ENCODE results near the gene SGCD.

SGCD gene

GRCh38 chr5:156523607-156524006 is 196.6 kb downstream of the SGCD start:
- no peak for DNase-seq (ENCODE audit: low spot score)
- no peak overlapping the region for H2BK15ac ChIP-seq (ENCODE audit: low read length)
- H2AFZ ChIP-seq (ENCODE audit: low read length) = no peak overlapping the region
- no peak overlapping the region for H4K91ac ChIP-seq (ENCODE audit: low read depth, low read length, poor library complexity)
- H3K9ac ChIP-seq (ENCODE audit: low read depth, low read length, poor library complexity) = no peak overlapping the region
- WGBS, 2 donors (ENCODE audit: extremely low coverage in 2 of 2, insufficient read length in 2 of 2, insufficient replicate concordance in 1 of 2) = no CpG with 5 or more reads among the region's 3 CpGs
- no peak overlapping the region for H3K23ac ChIP-seq (ENCODE audit: low read depth, low read length, poor library complexity)
- no peak overlapping the region for H3K4ac ChIP-seq (ENCODE audit: low read length)
- no peak overlapping the region for H2BK5ac ChIP-seq (ENCODE audit: low read length)
- H3K14ac ChIP-seq (ENCODE audit: low read length) = no peak overlapping the region
- H3K4me1 ChIP-seq (ENCODE audit: control insufficient read depth in 2 of 2, insufficient read depth in 1 of 2, low read depth in 1 of 2, low read length in 2 of 2) = peaks cover 0 to 2% of the 10 kb centered on the region in 2 donors
- H3K4me2 ChIP-seq (ENCODE audit: insufficient read depth, low read length, poor library complexity, severe bottlenecking) = no peak overlapping the region
- H3K36me3 ChIP-seq (replicated peaks in 1 of 2; ENCODE audit: control insufficient read depth in 2 of 2, insufficient read depth in 2 of 2, low read length in 2 of 2) = no peaks in the 10 kb centered on the region
- no peak overlapping the region for H2AK5ac ChIP-seq (ENCODE audit: low read depth, low read length)
- no peak overlapping the region for H3K27ac ChIP-seq (replicated peaks; ENCODE audit: low read length)
- no peak overlapping the region for H2BK120ac ChIP-seq (ENCODE audit: low read depth, low read length)
- H3K27me3 ChIP-seq (ENCODE audit: control insufficient read depth in 3 of 3, insufficient read depth in 3 of 3, low read depth in 1 of 3, low read length in 3 of 3) = no peaks in the 10 kb centered on the region
- H3K9me3 ChIP-seq (replicated peaks in 1 of 2; ENCODE audit: control insufficient read depth in 2 of 2, insufficient read depth in 1 of 2, low read depth in 1 of 2, low read length in 2 of 2) = no peaks in the 10 kb centered on the region
- no peak overlapping the region for H3K18ac ChIP-seq (ENCODE audit: low read length)
- H3K79me1 ChIP-seq (ENCODE audit: low read depth, low read length) = no peaks in the 10 kb centered on the region
- no peak overlapping the region for H2BK12ac ChIP-seq (ENCODE audit: low read length)
- H4K8ac ChIP-seq (ENCODE audit: low read depth, low read length) = no peak overlapping the region
- H3K4me3 ChIP-seq (ENCODE audit: low read length in 2 of 2) = no peak overlapping the region

GRCh38 chr5:156526081-156526925 is 199.3 kb downstream of the SGCD start:
- Histone ChIP-seq H3K4me2 (ENCODE audit: insufficient read depth, low read length, poor library complexity, severe bottlenecking) (no peak overlapping the region), H3K27ac (replicated peaks; ENCODE audit: low read length) (no peak overlapping the region), H3K27me3 (ENCODE audit: control insufficient read depth in 3 of 3, insufficient read depth in 3 of 3, low read depth in 1 of 3, low read length in 3 of 3) (no peaks in the 10 kb centered on the region), H3K23ac (ENCODE audit: low read depth, low read length, poor library complexity) (no peak overlapping the region), H3K18ac (ENCODE audit: low read length) (no peak overlapping the region), H3K9me3 (replicated peaks in 1 of 2; ENCODE audit: control insufficient read depth in 2 of 2, insufficient read depth in 1 of 2, low read depth in 1 of 2, low read length in 2 of 2) (no peaks in the 10 kb centered on the region), H3K79me1 (ENCODE audit: low read depth, low read length) (no peaks in the 10 kb centered on the region), H3K14ac (ENCODE audit: low read length) (no peak overlapping the region), H2BK12ac (ENCODE audit: low read length) (no peak overlapping the region), H2AK5ac (ENCODE audit: low read depth, low read length) (no peak overlapping the region), H3K4ac (ENCODE audit: low read length) (no peak overlapping the region), H2BK5ac (ENCODE audit: low read length) (no peak overlapping the region), H2AFZ (ENCODE audit: low read length) (no peak overlapping the region), H2BK120ac (ENCODE audit: low read depth, low read length) (no peak overlapping the region), H4K91ac (ENCODE audit: low read depth, low read length, poor library complexity) (no peak overlapping the region), H2BK15ac (ENCODE audit: low read length) (no peak overlapping the region), H3K9ac (ENCODE audit: low read depth, low read length, poor library complexity) (no peak overlapping the region), H3K4me1 (ENCODE audit: control insufficient read depth in 2 of 2, insufficient read depth in 1 of 2, low read depth in 1 of 2, low read length in 2 of 2) (peaks cover 0 to 2% of the 10 kb centered on the region in 2 donors), H4K8ac (ENCODE audit: low read depth, low read length) (no peak overlapping the region), H3K36me3 (replicated peaks in 1 of 2; ENCODE audit: control insufficient read depth in 2 of 2, insufficient read depth in 2 of 2, low read length in 2 of 2) (no peaks in the 10 kb centered on the region), H3K4me3 (ENCODE audit: low read length in 2 of 2) (no peak overlapping the region)
- no peak for DNase-seq (ENCODE audit: low spot score)
- no CpG with 5 or more reads among the region's 9 CpGs for WGBS, 2 donors (ENCODE audit: extremely low coverage in 2 of 2, insufficient read length in 2 of 2, insufficient replicate concordance in 1 of 2)

- Histone ChIP-seq H4K8ac (ENCODE audit: low read depth, low read length) (no peak overlapping the region), H2AFZ (ENCODE audit: low read length) (no peak overlapping the region), H3K4me1 (ENCODE audit: control insufficient read depth in 2 of 2, insufficient read depth in 1 of 2, low read depth in 1 of 2, low read length in 2 of 2) (peaks cover 0 to 2% of the 10 kb centered on the region in 2 donors), H3K4me2 (ENCODE audit: insufficient read depth, low read length, poor library complexity, severe bottlenecking) (no peak overlapping the region), H3K23ac (ENCODE audit: low read depth, low read length, poor library complexity) (no peak overlapping the region), H3K27ac (replicated peaks; ENCODE audit: low read length) (no peak overlapping the region), H2BK15ac (ENCODE audit: low read length) (no peak overlapping the region), H3K9me3 (replicated peaks in 1 of 2; ENCODE audit: control insufficient read depth in 2 of 2, insufficient read depth in 1 of 2, low read depth in 1 of 2, low read length in 2 of 2) (no peaks in the 10 kb centered on the region), H2BK5ac (ENCODE audit: low read length) (no peak overlapping the region), H3K9ac (ENCODE audit: low read depth, low read length, poor library complexity) (no peak overlapping the region), H2BK12ac (ENCODE audit: low read length) (no peak overlapping the region), H3K4ac (ENCODE audit: low read length) (no peak overlapping the region), H3K79me1 (ENCODE audit: low read depth, low read length) (no peaks in the 10 kb centered on the region), H3K27me3 (ENCODE audit: control insufficient read depth in 3 of 3, insufficient read depth in 3 of 3, low read depth in 1 of 3, low read length in 3 of 3) (no peaks in the 10 kb centered on the region), H4K91ac (ENCODE audit: low read depth, low read length, poor library complexity) (no peak overlapping the region), H3K14ac (ENCODE audit: low read length) (no peak overlapping the region), H3K18ac (ENCODE audit: low read length) (no peak overlapping the region), H3K36me3 (replicated peaks in 1 of 2; ENCODE audit: control insufficient read depth in 2 of 2, insufficient read depth in 2 of 2, low read length in 2 of 2) (no peaks in the 10 kb centered on the region), H2AK5ac (ENCODE audit: low read depth, low read length) (no peak overlapping the region), H2BK120ac (ENCODE audit: low read depth, low read length) (no peak overlapping the region), H3K4me3 (ENCODE audit: low read length in 2 of 2) (no peak overlapping the region)
- DNase-seq (ENCODE audit: low spot score) = no peak
- WGBS, 2 donors (ENCODE audit: extremely low coverage in 2 of 2, insufficient read length in 2 of 2, insufficient replicate concordance in 1 of 2) = no CpG with 5 or more reads among the region's 2 CpGs
Observed at GRCh38 chr5:156527611-156528010, 200.6 kb downstream of the SGCD start.

- Histone ChIP-seq H2BK12ac (ENCODE audit: low read length) (no peak overlapping the region), H3K9me3 (replicated peaks in 1 of 2; ENCODE audit: control insufficient read depth in 2 of 2, insufficient read depth in 1 of 2, low read depth in 1 of 2, low read length in 2 of 2) (no peaks in the 10 kb centered on the region), H2AFZ (ENCODE audit: low read length) (no peak overlapping the region), H2BK15ac (ENCODE audit: low read length) (no peak overlapping the region), H3K23ac (ENCODE audit: low read depth, low read length, poor library complexity) (no peak overlapping the region), H4K91ac (ENCODE audit: low read depth, low read length, poor library complexity) (no peak overlapping the region), H3K27ac (replicated peaks; ENCODE audit: low read length) (no peak overlapping the region), H2AK5ac (ENCODE audit: low read depth, low read length) (no peak overlapping the region), H3K4me2 (ENCODE audit: insufficient read depth, low read length, poor library complexity, severe bottlenecking) (no peak overlapping the region), H2BK5ac (ENCODE audit: low read length) (no peak overlapping the region), H2BK120ac (ENCODE audit: low read depth, low read length) (no peak overlapping the region), H3K4me1 (ENCODE audit: control insufficient read depth in 2 of 2, insufficient read depth in 1 of 2, low read depth in 1 of 2, low read length in 2 of 2) (peaks cover 0 to 2% of the 10 kb centered on the region in 2 donors), H3K4ac (ENCODE audit: low read length) (no peak overlapping the region), H3K18ac (ENCODE audit: low read length) (no peak overlapping the region), H3K4me3 (ENCODE audit: low read length in 2 of 2) (no peak overlapping the region), H4K8ac (ENCODE audit: low read depth, low read length) (no peak overlapping the region), H3K9ac (ENCODE audit: low read depth, low read length, poor library complexity) (no peak overlapping the region), H3K14ac (ENCODE audit: low read length) (no peak overlapping the region), H3K79me1 (ENCODE audit: low read depth, low read length) (no peaks in the 10 kb centered on the region), H3K36me3 (replicated peaks in 1 of 2; ENCODE audit: control insufficient read depth in 2 of 2, insufficient read depth in 2 of 2, low read length in 2 of 2) (no peaks in the 10 kb centered on the region), H3K27me3 (ENCODE audit: control insufficient read depth in 3 of 3, insufficient read depth in 3 of 3, low read depth in 1 of 3, low read length in 3 of 3) (no peaks in the 10 kb centered on the region)
- no peak for DNase-seq (ENCODE audit: low spot score)
- WGBS, 2 donors (ENCODE audit: extremely low coverage in 2 of 2, insufficient read length in 2 of 2, insufficient replicate concordance in 1 of 2) = no CpG with 5 or more reads among the region's 1 CpG
Observed at GRCh38 chr5:156528673-156529072, 201.7 kb downstream of the SGCD start.

All from neuronal stem cell (in vitro differentiated cells).